Neural progenitor cell (in vitro differentiated cells): ENCODE results near the gene RPL34. TPM values are rescaled to one million over a fixed set of nuclear protein-coding genes. Genes with fewer than 3 reads are reported as not detected.
A peak's percentile ranks its signal among the peaks of the same experiment; 100 is the strongest.

Experiments
- DNase-seq: peaks from one replicate; pipeline ENCODE4 v3.0.0-alpha.2; 2016; ENCODE audit warnings: low spot score
- H2AFZ ChIP-seq: fragments of 200-600 bp; sonication (generic); replicated peaks from 2 replicates; pipeline ENCODE4 v1.6.1; 2016; ENCODE audit warnings: antibody characterized with exemption
- H3F3A ChIP-seq: fragments of 200-600 bp; sonication (generic); 2 replicates; pipeline ENCODE4 v1.6.1; 2016; ENCODE audit warnings: antibody characterized with exemption, low read depth
- H3K27ac ChIP-seq: fragments of 200-600 bp; sonication (generic); 2 replicates; pipeline ENCODE4 v1.5.1; 2016; ENCODE audit warnings: mild to moderate bottlenecking
- H3K27me3 ChIP-seq: fragments of 200-600 bp; sonication (generic); 2 replicates; pipeline ENCODE4 v1.6.1; 2016; ENCODE audit warnings: mild to moderate bottlenecking, moderate library complexity
- H3K36me3 ChIP-seq: fragments of 200-600 bp; sonication (generic); 2 replicates; pipeline ENCODE4 v1.5.1; 2016
- H3K4me1 ChIP-seq: fragments of 200-600 bp; sonication (generic); 2 replicates; pipeline ENCODE4 v1.6.1; 2016; ENCODE audit warnings: mixed run types
- H3K4me2 ChIP-seq: fragments of 200-600 bp; sonication (generic); 2 replicates; pipeline ENCODE4 v1.6.1; 2016
- H3K4me3 ChIP-seq: fragments of 200-600 bp; sonication (generic); 2 replicates; pipeline ENCODE4 v1.5.1; 2016
- H3K79me2 ChIP-seq: fragments of 200-600 bp; sonication (generic); 2 replicates; pipeline ENCODE4 v1.6.1; 2016; ENCODE audit warnings: low read depth
- H3K9ac ChIP-seq: fragments of 200-600 bp; sonication (generic); 2 replicates; pipeline ENCODE4 v1.6.1; 2016
- H3K9me3 ChIP-seq: fragments of 200-600 bp; sonication (generic); 2 replicates; pipeline ENCODE4 v1.5.1; 2016; ENCODE audit warnings: low read depth
- H4K20me1 ChIP-seq: fragments of 200-600 bp; sonication (generic); 2 replicates; pipeline ENCODE4 v1.6.1; 2016; ENCODE audit warnings: low read depth
- H3K27ac Mint-ChIP-seq: 3 replicates; pipeline ENCODE4 v1.8.0; 2021; ENCODE audit warnings: mixed read lengths
- H3K27me3 Mint-ChIP-seq: 2 replicates; pipeline ENCODE4 v1.8.0; 2022; ENCODE audit warnings: low read depth, mild to moderate bottlenecking, inconsistent platforms, moderate library complexity, mixed read lengths; ENCODE audit not compliant: insufficient read depth
- H3K36me3 Mint-ChIP-seq: 3 replicates; pipeline ENCODE4 v1.8.0; 2021; ENCODE audit warnings: mixed read lengths
- H3K4me1 Mint-ChIP-seq: 3 replicates; pipeline ENCODE4 v1.8.0; 2021; ENCODE audit warnings: mixed read lengths
- H3K4me3 Mint-ChIP-seq: 3 replicates; pipeline ENCODE4 v1.8.0; 2021; ENCODE audit warnings: mild to moderate bottlenecking, moderate library complexity, mixed read lengths
- H3K9me3 Mint-ChIP-seq: 3 replicates; pipeline ENCODE4 v1.8.0; 2020; ENCODE audit warnings: mixed read lengths
- EZH2 ChIP-seq: fragments of 200-600 bp; sonication (generic); IDR thresholded peaks from 2 replicates; pipeline ENCODE4 v1.6.1; 2017; ENCODE audit warnings: antibody characterized with exemption, mild to moderate bottlenecking, moderate library complexity
- EZH2phosphoT487 ChIP-seq: fragments of 200-600 bp; sonication (generic); IDR thresholded peaks from 2 replicates; pipeline ENCODE4 v1.6.1; 2017; ENCODE audit warnings: antibody characterized with exemption
- small RNA-seq: library from RNA; depleted of rRNA; stranded (forward); fragments of <200 nt; gene quantifications from one replicate; pipeline ENCODE3, GENCODE V24; 2015
- total RNA-seq: library from RNA; depleted of rRNA; stranded (reverse); fragments of >200 nt; gene quantifications from 2 replicates; pipeline ENCODE4 v1.2.3, GENCODE V29; 2015; ENCODE audit warnings: low replicate concordance
- TF ChIP-seq, protein P1 (sequence below): fragments of 200-600 bp; sonication (generic); IDR thresholded peaks from 2 replicates; pipeline ENCODE4 v1.5.1; 2017; ENCODE audit warnings: antibody characterized with exemption, mild to moderate bottlenecking

The RPL34 gene
- total RNA-seq, 1 donor from 2014 or later = 2,510 TPM

DNA sequence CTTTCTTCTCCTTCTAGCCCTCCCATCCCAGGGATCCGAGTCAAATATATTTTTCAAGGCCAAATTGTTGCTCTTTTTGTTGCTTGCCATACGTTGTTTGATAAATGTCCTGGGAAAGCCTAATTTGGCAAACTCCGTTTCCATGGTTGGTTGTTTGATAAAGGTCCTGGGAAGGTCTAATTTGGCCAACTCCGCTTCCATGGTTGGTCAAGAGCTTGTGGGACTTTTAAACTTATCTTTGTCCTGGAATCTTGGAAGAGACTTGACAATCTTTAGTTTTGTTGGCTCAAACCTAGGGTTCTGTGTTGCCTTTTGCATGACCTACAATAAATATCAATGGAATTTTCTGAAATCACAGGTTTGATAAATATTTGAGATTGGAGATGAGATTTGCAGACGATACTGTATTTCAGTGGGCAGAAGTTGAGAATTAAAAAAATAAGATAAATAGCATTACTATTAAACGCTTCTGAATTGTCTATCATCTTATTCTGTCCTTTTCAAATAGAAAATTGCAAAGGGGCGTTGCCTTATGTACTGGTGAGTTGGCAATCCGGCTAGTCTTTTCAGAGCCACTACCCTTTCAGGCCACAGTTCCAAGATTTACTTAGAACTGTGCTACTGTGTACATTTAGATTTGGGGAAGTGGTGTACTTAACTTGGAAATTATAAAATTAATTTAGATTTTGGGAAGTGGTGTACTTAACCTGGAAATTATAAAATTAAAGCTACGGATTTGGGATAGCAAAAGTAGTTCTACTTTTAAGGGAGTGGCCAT lies 30.8 kb downstream of the RPL34 start:
- Histone ChIP-seq H3K79me2 (peaks cover 57% of the 10 kb centered on the region), H3K36me3 (peaks cover 5% of the 10 kb centered on the region), H3K27me3 (no peaks in the 10 kb centered on the region), H3K4me2 (peak overlapping the region; percentile 91), H2AFZ (peak overlapping the region; percentile 90), H3K9ac (peak overlapping the region; percentile 90), H4K20me1 (no peaks in the 10 kb centered on the region), H3K4me1 (peaks cover 6% of the 10 kb centered on the region), H3K4me3 (peak overlapping the region; percentile 80), H3F3A (no peaks in the 10 kb centered on the region), H3K9me3 (no peaks in the 10 kb centered on the region), H3K27ac (peak overlapping the region; percentile 95)
- TF ChIP-seq EZH2 (no peak), EZH2phosphoT487 (no peak)
- TF ChIP-seq, protein P1, sequence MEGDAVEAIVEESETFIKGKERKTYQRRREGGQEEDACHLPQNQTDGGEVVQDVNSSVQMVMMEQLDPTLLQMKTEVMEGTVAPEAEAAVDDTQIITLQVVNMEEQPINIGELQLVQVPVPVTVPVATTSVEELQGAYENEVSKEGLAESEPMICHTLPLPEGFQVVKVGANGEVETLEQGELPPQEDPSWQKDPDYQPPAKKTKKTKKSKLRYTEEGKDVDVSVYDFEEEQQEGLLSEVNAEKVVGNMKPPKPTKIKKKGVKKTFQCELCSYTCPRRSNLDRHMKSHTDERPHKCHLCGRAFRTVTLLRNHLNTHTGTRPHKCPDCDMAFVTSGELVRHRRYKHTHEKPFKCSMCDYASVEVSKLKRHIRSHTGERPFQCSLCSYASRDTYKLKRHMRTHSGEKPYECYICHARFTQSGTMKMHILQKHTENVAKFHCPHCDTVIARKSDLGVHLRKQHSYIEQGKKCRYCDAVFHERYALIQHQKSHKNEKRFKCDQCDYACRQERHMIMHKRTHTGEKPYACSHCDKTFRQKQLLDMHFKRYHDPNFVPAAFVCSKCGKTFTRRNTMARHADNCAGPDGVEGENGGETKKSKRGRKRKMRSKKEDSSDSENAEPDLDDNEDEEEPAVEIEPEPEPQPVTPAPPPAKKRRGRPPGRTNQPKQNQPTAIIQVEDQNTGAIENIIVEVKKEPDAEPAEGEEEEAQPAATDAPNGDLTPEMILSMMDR = no peak
- Mint-ChIP-seq H3K36me3 (no peaks in the 10 kb centered on the region), H3K9me3 (no peaks in the 10 kb centered on the region), H3K27me3 (no peaks in the 10 kb centered on the region), H3K4me3 (peak overlapping the region; percentile 94), H3K4me1 (peaks cover 5% of the 10 kb centered on the region), H3K27ac (peak overlapping the region; percentile 93)
- peak; percentile 27 for DNase-seq

- no peaks in the 10 kb centered on the region for H3K9me3 ChIP-seq
- no peak overlapping the region for H2AFZ ChIP-seq
- Mint-ChIP-seq H3K9me3 (no peaks in the 10 kb centered on the region), H3K36me3 (peaks cover 37% of the 10 kb centered on the region), H3K27ac (no peak overlapping the region), H3K4me1 (no peaks in the 10 kb centered on the region), H3K27me3 (no peaks in the 10 kb centered on the region), H3K4me3 (no peak overlapping the region)
- no peak overlapping the region for H3K27ac ChIP-seq
- peaks cover 6% of the 10 kb centered on the region for H3K79me2 ChIP-seq
- no peak overlapping the region for H3K4me3 ChIP-seq
- H3K4me2 ChIP-seq = no peak overlapping the region
- TF ChIP-seq, protein P1 = no peak
- TF ChIP-seq EZH2phosphoT487 = no peak
- no peak for TF ChIP-seq EZH2
- H3K9ac ChIP-seq = no peak overlapping the region
- no peaks in the 10 kb centered on the region for H3K27me3 ChIP-seq
- H4K20me1 ChIP-seq = peaks cover 3% of the 10 kb centered on the region
- DNase-seq = no peak
- H3K4me1 ChIP-seq = no peaks in the 10 kb centered on the region
- H3F3A ChIP-seq = no peaks in the 10 kb centered on the region
- peaks cover 14% of the 10 kb centered on the region for H3K36me3 ChIP-seq
These were observed 42.3 kb downstream of the RPL34 start for GRCh38 chr4:108662629-108663028.

GRCh38 chr4:108674356-108674977 lies 54.1 kb downstream of the RPL34 start:
- H3K4me3 Mint-ChIP-seq = no peak overlapping the region
- no peaks in the 10 kb centered on the region for H3F3A ChIP-seq
- no peak overlapping the region for H3K27ac Mint-ChIP-seq
- no peak overlapping the region for H3K4me2 ChIP-seq
- no peak for DNase-seq
- H3K9me3 ChIP-seq = no peaks in the 10 kb centered on the region
- H3K4me1 ChIP-seq = no peaks in the 10 kb centered on the region
- TF ChIP-seq EZH2phosphoT487 = no peak
- TF ChIP-seq EZH2 = no peak
- TF ChIP-seq, protein P1 = no peak
- H4K20me1 ChIP-seq = no peaks in the 10 kb centered on the region
- H3K79me2 ChIP-seq = no peaks in the 10 kb centered on the region
- H3K27me3 ChIP-seq = no peaks in the 10 kb centered on the region
- H3K9me3 Mint-ChIP-seq = no peaks in the 10 kb centered on the region
- no peak overlapping the region for H2AFZ ChIP-seq
- H3K36me3 Mint-ChIP-seq = peaks cover 5% of the 10 kb centered on the region
- no peaks in the 10 kb centered on the region for H3K27me3 Mint-ChIP-seq
- no peak overlapping the region for H3K9ac ChIP-seq
- no peak overlapping the region for H3K4me3 ChIP-seq
- no peaks in the 10 kb centered on the region for H3K36me3 ChIP-seq
- no peak overlapping the region for H3K27ac ChIP-seq
- no peaks in the 10 kb centered on the region for H3K4me1 Mint-ChIP-seq

Small RNA genes lying within 50 kb of the gene (small RNA-seq; reads per million reads assigned to genes)
- gene RNU6-431P = not detected

Other genes with a start within 250 kb of the RPL34 start
- gene OSTC, start 30.0 kb downstream of the RPL34 start, total RNA-seq = 213 and 290 TPM in 2 replicates
- gene ETNPPL, start 142.5 kb downstream of the RPL34 start, total RNA-seq = 0.19 and 0.43 TPM in 2 replicates